ENCODE data around the gene ARX. TPM values are rescaled to one million over a fixed set of nuclear protein-coding genes. Genes with fewer than 3 reads are reported as not detected.

Gene ARX
- total RNA-seq, 1 donor from 2014 or later, result not detected

DNA sequence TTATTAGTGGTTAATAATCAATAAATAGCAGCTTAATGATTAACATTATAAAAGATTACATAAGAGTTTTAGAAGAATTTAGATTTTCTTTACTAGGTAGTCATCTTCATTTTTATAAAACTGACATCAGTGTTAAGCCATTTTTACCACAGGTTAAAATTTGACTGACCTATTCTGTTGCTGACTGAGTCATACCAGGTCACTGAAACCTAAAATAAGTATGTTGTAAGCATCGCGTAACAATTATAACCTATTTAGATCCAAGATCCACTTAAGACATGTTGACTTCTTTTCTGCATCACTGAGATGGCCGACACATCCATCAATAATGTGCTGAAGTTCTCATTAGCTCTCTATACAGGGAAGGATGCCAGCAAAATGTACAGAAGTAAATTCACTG lies 36.7 kb downstream of the ARX start:
- Histone ChIP-seq H3K27ac (ENCODE audit: low read depth, low read length) (no peak overlapping the region), H3K36me3 (ENCODE audit: insufficient read depth, low read length) (no peaks in the 10 kb centered on the region), H3K4me3 (ENCODE audit: insufficient read depth, low read depth, low read length) (no peak overlapping the region), H3K9me3 (ENCODE audit: insufficient read depth, low read depth, low read length) (no peaks in the 10 kb centered on the region), H4K20me1 (ENCODE audit: insufficient read depth, low read length) (no peaks in the 10 kb centered on the region), H3K4me1 (ENCODE audit: insufficient read depth, low read length) (no peaks in the 10 kb centered on the region), H3K79me2 (ENCODE audit: insufficient read depth, low read length) (no peaks in the 10 kb centered on the region), H3K4me2 (ENCODE audit: low read length) (no peak overlapping the region), H2AFZ (ENCODE audit: low read depth, low read length) (no peak overlapping the region), H3K27me3 (ENCODE audit: insufficient read depth, low read length) (no peaks in the 10 kb centered on the region), H3K9ac (ENCODE audit: low read length) (no peak overlapping the region)
- DNase-seq (ENCODE audit: low read depth), result no peak
- FAIRE-seq, result peak; percentile 85
- TF ChIP-seq CTCF (IDR thresholded peaks at IDR 0.05; ENCODE audit: insufficient read depth, low read depth, low read length), result no peak
- TF ChIP-seq EZH2 (IDR thresholded peaks at IDR 0.05; ENCODE audit: insufficient read depth, low read length), result no peak
- H3K27ac Mint-ChIP-seq (ENCODE audit: unreplicated experiment), result no peak overlapping the region
- no peaks in the 10 kb centered on the region for H3K36me3 Mint-ChIP-seq (ENCODE audit: low read depth, unreplicated experiment)
- H3K4me3 Mint-ChIP-seq (ENCODE audit: unreplicated experiment), result no peak overlapping the region
- no peaks in the 10 kb centered on the region for H3K27me3 Mint-ChIP-seq (ENCODE audit: low read depth, unreplicated experiment)
- no peaks in the 10 kb centered on the region for H3K9me3 Mint-ChIP-seq (ENCODE audit: unreplicated experiment)
- peaks cover 4% of the 10 kb centered on the region for H3K4me1 Mint-ChIP-seq (ENCODE audit: low read depth, unreplicated experiment)

DNA sequence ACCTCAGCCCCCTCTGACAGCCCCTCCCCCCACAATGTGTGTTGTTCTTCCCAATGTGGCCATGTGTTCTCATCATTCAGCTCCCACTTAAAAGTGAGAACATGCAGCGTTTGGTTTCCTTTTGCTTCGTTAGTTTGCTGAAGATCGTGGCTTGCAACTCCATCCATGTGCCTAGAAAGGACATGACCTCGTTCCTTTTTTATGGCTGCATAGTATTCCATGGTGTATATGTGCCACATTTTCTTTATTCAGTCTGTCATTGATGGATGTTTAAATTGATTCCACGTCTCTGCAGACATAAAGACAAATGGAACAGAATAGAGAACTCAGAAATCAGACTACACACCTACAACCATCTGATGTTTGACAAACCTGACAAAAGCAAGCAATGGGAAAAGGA lies 46.0 kb downstream of the ARX start:
- H3K27me3 ChIP-seq (ENCODE audit: insufficient read depth, low read length), result no peaks in the 10 kb centered on the region
- FAIRE-seq, result peak; percentile 34
- no peak for TF ChIP-seq EZH2 (IDR thresholded peaks at IDR 0.05; ENCODE audit: insufficient read depth, low read length)
- no peak for TF ChIP-seq CTCF (IDR thresholded peaks at IDR 0.05; ENCODE audit: insufficient read depth, low read depth, low read length)
- H3K4me1 ChIP-seq (ENCODE audit: insufficient read depth, low read length), result no peaks in the 10 kb centered on the region
- H3K4me2 ChIP-seq (ENCODE audit: low read length), result no peak overlapping the region
- no peaks in the 10 kb centered on the region for H3K36me3 Mint-ChIP-seq (ENCODE audit: low read depth, unreplicated experiment)
- no peaks in the 10 kb centered on the region for H3K79me2 ChIP-seq (ENCODE audit: insufficient read depth, low read length)
- H3K27ac Mint-ChIP-seq (ENCODE audit: unreplicated experiment), result no peak overlapping the region
- H3K36me3 ChIP-seq (ENCODE audit: insufficient read depth, low read length), result no peaks in the 10 kb centered on the region
- H3K27ac ChIP-seq (ENCODE audit: low read depth, low read length), result no peak overlapping the region
- H3K27me3 Mint-ChIP-seq (ENCODE audit: low read depth, unreplicated experiment), result no peaks in the 10 kb centered on the region
- no peaks in the 10 kb centered on the region for H3K9me3 ChIP-seq (ENCODE audit: insufficient read depth, low read depth, low read length)
- no peaks in the 10 kb centered on the region for H3K9me3 Mint-ChIP-seq (ENCODE audit: unreplicated experiment)
- no peaks in the 10 kb centered on the region for H4K20me1 ChIP-seq (ENCODE audit: insufficient read depth, low read length)
- DNase-seq (ENCODE audit: low read depth), result no peak
- no peak overlapping the region for H3K4me3 Mint-ChIP-seq (ENCODE audit: unreplicated experiment)
- H3K4me1 Mint-ChIP-seq (ENCODE audit: low read depth, unreplicated experiment), result no peaks in the 10 kb centered on the region
- no peak overlapping the region for H3K4me3 ChIP-seq (ENCODE audit: insufficient read depth, low read depth, low read length)
- no peak overlapping the region for H2AFZ ChIP-seq (ENCODE audit: low read depth, low read length)
- H3K9ac ChIP-seq (ENCODE audit: low read length), result no peak overlapping the region

- no peak overlapping the region for H3K4me3 Mint-ChIP-seq (ENCODE audit: unreplicated experiment)
- no peak for TF ChIP-seq EZH2 (IDR thresholded peaks at IDR 0.05; ENCODE audit: insufficient read depth, low read length)
- no peak for TF ChIP-seq CTCF (IDR thresholded peaks at IDR 0.05; ENCODE audit: insufficient read depth, low read depth, low read length)
- no peaks in the 10 kb centered on the region for H3K36me3 Mint-ChIP-seq (ENCODE audit: low read depth, unreplicated experiment)
- Histone ChIP-seq H3K79me2 (ENCODE audit: insufficient read depth, low read length) (no peaks in the 10 kb centered on the region), H3K27me3 (ENCODE audit: insufficient read depth, low read length) (no peaks in the 10 kb centered on the region), H3K4me1 (ENCODE audit: insufficient read depth, low read length) (no peaks in the 10 kb centered on the region), H3K9ac (ENCODE audit: low read length) (no peak overlapping the region), H4K20me1 (ENCODE audit: insufficient read depth, low read length) (no peaks in the 10 kb centered on the region), H3K36me3 (ENCODE audit: insufficient read depth, low read length) (no peaks in the 10 kb centered on the region), H3K4me2 (ENCODE audit: low read length) (no peak overlapping the region), H3K9me3 (ENCODE audit: insufficient read depth, low read depth, low read length) (no peaks in the 10 kb centered on the region), H2AFZ (ENCODE audit: low read depth, low read length) (no peak overlapping the region), H3K4me3 (ENCODE audit: insufficient read depth, low read depth, low read length) (no peak overlapping the region), H3K27ac (ENCODE audit: low read depth, low read length) (no peak overlapping the region)
- DNase-seq (ENCODE audit: low read depth) (no peak), FAIRE-seq (peak; percentile 39)
- no peaks in the 10 kb centered on the region for H3K9me3 Mint-ChIP-seq (ENCODE audit: unreplicated experiment)
- no peak overlapping the region for H3K27ac Mint-ChIP-seq (ENCODE audit: unreplicated experiment)
- H3K27me3 Mint-ChIP-seq (ENCODE audit: low read depth, unreplicated experiment), result no peaks in the 10 kb centered on the region
- H3K4me1 Mint-ChIP-seq (ENCODE audit: low read depth, unreplicated experiment), result peaks cover 3% of the 10 kb centered on the region
Observed at GRCh38 chrX:24965372-24965771, 50.4 kb downstream of the ARX start.
